Fibroblast of the aortic adventitia (primary cell): ENCODE data around the gene LRRC1. TPM values are rescaled to one million over a fixed set of nuclear protein-coding genes. Genes with fewer than 3 reads are reported as not detected.

Source experiments
- DNase-seq: peaks from one replicate; pipeline ENCODE4 v3.0.0-alpha.2; 2010; ENCODE audit warnings: low read depth
- H3K4me3 ChIP-seq: 2 replicates; pipeline ENCODE4 v1.5.1; 2011; ENCODE audit warnings: low read depth, mild to moderate bottlenecking, control low read depth, low read length, moderate library complexity
- total RNA-seq: library from RNA; depleted of rRNA; stranded (reverse); fragments of >200 nt; gene quantifications from 2 replicates; pipeline ENCODE4 v1.2.3, GENCODE V29; 2012; ENCODE audit warnings: low replicate concordance
- TF ChIP-seq, protein P1 (sequence below): IDR thresholded peaks from 2 replicates; pipeline ENCODE4 v1.5.1; 2011; ENCODE audit warnings: mild to moderate bottlenecking, low read length, control low read depth, inconsistent platforms; ENCODE audit not compliant: insufficient read depth

Gene LRRC1
- total RNA-seq, 1 donor: 8.3 TPM

DNA sequence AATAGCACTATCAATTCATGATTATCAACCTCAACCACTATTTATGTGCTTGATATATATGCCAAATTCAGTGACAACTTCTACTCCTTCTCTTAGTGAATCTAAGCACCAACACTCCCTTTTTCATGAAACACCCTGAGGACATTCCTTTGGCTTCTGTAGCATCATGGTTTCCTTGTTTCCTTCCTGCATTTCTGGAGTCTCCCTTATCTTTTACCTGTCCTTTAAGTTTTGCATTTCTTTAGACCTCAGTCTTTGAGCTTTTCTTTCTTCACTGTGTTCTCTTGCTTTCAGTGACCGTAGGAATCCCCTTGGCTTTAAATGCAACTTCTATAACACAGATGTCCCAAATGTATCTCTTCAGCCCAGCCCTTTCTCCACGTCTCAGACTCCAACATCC lies 172.6 kb downstream of the LRRC1 start:
- TF ChIP-seq, protein P1, sequence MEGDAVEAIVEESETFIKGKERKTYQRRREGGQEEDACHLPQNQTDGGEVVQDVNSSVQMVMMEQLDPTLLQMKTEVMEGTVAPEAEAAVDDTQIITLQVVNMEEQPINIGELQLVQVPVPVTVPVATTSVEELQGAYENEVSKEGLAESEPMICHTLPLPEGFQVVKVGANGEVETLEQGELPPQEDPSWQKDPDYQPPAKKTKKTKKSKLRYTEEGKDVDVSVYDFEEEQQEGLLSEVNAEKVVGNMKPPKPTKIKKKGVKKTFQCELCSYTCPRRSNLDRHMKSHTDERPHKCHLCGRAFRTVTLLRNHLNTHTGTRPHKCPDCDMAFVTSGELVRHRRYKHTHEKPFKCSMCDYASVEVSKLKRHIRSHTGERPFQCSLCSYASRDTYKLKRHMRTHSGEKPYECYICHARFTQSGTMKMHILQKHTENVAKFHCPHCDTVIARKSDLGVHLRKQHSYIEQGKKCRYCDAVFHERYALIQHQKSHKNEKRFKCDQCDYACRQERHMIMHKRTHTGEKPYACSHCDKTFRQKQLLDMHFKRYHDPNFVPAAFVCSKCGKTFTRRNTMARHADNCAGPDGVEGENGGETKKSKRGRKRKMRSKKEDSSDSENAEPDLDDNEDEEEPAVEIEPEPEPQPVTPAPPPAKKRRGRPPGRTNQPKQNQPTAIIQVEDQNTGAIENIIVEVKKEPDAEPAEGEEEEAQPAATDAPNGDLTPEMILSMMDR: no peak
- no peak overlapping the region for H3K4me3 ChIP-seq
- DNase-seq: no peak

Other genes starting within 250 kb of the LRRC1 start
- 20.1 and 21.1 TPM in 2 replicates for gene GCLC, start 249.9 kb upstream of the LRRC1 start, total RNA-seq
- gene KLHL31, start 129.2 kb upstream of the LRRC1 start, total RNA-seq: 0.09 and 0.65 TPM in 2 replicates